ENCODE data around the gene TSNAX.
"Not testable (repeated sequence)": the region's sequence is repeated elsewhere in the genome, so short reads cannot be mapped to it uniquely, and the experiment has no call there.

TSNAX gene, protein sequence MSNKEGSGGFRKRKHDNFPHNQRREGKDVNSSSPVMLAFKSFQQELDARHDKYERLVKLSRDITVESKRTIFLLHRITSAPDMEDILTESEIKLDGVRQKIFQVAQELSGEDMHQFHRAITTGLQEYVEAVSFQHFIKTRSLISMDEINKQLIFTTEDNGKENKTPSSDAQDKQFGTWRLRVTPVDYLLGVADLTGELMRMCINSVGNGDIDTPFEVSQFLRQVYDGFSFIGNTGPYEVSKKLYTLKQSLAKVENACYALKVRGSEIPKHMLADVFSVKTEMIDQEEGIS

DNA sequence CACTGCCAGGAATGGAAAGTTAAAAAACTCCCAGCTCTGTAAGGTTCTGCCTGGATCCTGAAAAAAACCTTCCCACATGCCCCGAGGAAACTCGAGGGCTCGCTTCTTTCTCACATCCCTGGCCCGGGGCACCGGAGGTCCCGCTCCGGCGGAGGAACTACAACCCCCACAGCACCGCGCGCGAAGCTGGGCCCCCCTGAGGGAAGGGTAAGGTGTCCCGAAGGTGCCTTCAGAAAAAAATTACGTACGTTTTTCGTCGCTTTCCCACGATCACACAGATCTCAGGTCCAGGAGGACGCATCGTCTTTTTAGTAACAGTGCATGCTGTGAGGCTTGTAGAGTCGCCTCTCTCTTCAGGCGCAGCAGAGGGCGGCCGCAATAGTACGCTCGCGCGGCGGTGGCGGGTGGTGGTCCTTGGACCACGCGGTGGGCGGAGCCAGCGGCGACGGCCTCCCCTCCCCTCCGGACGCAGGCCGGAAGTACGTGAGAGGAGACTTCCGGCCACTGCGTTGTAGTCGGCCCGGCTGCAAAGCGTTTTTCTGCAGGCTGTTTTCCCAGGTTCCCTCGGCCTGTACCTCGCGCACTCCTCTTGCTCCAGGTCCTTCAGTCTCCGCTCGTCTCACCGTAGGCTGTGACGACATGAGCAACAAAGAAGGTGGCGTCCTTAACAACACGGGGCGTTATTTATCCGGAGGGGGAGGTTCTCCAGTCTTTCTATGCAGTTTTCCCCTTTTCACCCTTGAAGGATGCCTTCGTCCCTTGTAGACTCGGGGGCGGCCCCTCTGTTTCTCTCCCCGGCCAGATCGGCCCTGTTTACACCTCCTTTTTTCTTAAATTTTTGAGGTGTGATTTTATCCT, at the start of gene TSNAX:
TSS of gene TSNAX (plus strand) at position 498 of the 858 bp plus-strand sequence. CDS start at position 640, 142 bp downstream.
- DNase-seq, result peak; percentile 94

DNA sequence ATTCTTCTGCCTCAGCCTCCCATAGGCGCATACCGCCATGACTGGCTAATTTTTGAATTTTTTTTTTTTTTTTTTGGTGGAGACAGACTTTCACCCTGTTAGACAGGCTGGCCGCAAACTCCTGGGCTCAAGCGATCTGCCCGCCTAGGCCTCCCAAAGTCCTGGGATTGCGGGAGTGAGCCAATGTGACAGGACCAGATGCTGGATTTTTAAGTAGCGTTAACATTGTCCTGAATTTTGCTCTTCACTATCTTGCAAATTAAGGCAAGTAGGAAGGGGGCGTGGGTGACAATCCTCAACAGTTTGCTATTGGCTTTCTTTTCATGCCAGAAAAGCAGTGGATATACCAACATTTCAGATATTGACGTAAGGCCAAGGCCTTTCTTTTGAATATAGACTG, 49.7 kb upstream of the TSNAX start:
- no peak for DNase-seq

DNA sequence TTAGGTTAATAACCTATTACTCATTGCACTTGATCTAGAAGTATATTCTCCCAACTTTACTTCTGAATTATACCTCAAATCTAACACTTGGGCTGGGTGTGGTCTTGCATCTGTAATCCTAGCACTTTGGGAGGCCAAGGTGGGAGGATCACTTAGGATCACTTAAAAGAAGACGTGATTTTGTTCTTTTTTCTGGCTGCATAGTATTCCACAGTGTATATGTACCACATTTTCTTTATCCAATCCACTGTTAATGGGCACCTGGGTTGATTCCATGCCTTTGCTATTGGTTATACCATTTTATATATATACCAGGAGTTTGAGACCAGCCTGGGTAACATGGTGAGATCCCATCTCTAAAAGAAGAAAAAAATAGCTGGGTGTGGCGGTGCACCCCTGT, 48.5 kb upstream of the TSNAX start:
- no peak for DNase-seq

DNA sequence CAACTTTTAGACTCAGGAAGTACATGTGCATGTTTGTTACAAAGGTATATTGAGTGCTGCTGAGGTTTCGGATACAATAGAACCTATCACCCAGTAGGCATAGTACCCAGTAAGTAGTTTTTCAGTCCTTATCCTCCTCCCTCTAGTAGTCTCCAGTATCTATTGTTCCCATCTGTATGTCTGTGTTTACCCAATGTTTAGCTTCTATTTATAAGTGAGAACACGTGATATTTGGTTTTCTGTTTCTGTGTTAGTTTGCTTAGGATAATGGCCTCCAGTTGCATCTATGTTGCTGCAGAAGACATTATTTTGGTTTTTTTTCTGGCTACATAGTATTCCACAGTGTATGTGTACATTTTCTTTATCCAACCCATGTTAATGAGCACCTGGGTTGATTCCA, 47.2 kb upstream of the TSNAX start:
- DNase-seq, result no peak

DNA sequence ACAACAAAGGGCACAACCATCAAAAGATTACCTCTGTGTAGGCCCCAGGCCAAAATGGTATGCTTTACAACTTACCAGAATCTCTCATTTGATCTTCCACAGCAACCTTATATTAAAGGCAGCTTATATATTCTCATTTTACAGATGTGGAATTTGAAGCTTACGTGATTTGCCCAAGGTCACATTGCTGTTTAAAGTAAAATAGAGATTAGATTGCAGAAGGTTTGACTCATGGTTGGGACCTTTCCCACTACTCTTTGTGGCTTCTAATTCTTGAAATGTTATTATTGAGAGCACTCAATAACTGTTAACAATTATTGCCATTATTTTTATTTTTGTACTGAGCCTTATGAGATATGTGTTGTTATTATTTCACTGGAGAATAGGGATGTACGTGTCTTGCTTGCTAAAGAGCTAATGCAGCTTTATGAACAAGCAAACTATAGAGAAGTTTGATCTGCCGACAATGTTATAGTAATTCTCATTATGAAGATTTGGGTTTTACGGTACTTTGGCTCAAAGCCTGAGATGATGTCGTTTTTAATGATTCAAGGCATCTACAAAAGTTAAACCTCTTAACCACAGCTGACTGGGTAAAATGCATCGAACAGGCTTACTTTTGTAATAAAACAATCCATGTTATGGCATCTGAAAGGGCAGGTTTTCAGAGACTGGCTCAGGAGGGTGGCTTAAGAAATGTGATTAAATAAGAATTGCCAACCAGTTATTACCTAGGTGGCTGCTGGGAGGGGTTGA, 43.3 kb upstream of the TSNAX start:
- DNase-seq, result no peak

DNA sequence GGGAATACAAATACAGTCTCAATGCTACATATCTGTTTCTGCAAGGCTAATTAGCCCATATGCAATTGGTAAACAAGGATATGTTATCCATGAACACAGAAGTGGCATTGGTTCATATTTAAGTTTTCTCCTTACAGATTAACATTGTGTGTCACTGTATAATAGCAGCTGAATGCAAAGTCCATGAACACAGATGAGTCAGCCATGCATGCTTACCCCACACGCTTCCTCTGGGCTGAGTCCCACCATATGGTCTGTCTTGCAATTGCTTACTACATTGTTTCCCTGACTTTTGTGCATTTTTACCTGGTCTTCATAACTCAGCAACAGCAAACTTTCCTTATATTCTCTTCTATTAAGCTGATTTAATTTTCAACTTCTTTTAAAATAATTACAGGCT, 41.5 kb upstream of the TSNAX start:
- no peak for DNase-seq

DNA sequence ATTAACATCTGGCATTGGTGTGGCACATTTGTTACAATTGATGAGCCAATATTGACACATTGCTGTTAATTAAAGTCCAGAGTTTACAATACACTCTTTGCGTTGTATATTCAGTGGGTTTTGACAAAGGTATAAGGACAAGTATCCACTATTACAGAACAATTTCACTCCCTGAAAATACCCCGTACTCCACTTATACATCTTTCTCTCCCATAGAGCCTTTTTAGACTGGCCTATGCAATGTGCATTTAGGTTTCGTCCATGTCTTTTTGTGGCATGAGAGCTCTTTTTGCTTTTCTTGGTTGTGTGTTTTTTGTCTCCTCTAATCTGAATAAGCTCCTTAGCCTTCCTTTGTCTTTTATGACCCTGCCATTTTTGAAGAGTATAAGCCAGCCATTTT, 40.6 kb upstream of the TSNAX start:
- DNase-seq, result no peak

DNA sequence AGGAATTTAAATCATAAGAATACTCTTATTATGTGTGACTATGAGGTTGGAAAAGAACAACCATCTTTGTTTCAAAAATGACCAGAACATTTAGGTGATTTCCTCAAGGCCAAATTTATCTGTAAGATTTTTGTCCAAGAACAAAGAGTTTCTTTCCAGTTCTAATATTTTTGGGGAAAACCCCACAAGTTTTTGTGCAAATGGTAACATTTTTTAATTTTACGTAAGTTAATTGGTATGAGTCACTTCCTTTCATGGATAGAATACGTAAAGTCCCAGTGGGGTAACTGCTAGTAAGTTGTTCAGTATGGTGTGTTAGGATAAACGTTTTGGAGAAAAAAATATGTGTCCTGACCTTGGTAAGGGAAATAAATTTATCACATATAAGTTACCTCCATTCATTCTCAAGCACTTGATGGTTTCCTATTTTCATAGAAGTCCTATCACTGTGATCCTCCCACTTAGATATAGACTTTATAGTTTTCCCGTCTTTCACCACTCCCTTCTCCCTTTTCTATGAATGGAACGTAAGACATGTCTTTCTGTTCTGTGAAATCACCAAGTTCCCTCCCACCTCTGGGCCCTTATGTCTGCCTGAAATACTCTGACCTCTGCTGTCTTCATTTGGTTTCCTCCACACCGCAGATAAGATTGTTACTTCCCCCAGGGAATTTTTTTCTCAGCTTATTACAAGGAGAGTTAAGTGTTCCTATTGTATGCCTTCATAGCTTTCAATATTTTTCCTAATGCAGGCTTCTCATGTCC, 34.9 kb upstream of the TSNAX start:
- DNase-seq, result no peak

DNA sequence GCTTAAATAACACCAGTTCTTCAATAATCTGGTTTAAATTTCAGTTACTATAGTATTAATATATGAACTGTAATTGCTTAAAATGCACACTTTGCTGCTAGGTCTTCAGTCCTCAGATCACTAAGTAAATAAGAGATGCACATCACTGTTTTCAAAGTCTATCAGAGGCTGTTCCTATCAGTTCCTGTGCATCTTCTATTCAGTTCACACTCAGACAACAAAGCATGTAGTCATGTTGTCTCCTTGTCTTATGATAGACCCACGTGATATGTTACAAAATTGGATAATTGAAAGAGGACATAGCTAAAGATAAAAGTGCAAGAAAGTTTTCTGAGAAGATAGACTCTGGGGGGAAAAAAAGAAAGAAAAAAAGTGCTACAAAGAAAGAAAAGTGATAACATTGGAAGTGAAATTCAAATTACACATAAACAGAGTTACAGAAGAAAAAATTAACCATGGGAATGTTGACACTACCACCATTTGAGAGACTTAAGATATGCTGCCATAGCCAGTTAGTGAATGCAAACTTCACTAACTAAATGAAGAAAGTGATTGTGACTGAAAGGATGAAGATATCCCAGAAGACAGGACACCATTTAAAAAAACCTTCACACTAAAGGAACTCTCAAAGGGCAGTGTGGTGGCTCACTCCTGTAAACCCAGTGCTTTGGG, 33.9 kb upstream of the TSNAX start:
- no peak for DNase-seq

DNA sequence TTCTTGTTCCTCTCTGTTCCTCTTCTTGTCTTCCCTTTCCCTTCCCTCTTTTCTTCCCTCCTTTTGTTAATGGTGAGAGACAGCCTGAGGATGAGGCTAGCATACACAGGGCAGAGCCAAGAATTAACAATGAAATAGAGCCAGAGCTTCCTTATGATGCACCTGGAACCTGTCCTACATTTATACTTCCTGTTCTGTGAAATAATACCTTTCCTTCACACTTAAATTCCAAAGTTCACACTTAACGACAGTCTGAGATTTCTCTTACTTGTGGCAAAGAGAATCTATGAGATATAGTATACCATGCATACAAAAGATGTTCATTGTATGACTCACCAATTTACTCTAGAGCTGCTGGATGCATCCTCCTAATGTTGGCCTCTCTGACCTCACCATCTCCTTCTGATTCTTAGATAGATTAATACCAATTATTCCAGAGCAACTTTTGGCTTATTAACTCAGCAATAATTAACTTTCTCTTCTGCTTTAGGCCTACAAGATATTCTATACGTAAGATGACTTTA, 30.8 kb upstream of the TSNAX start:
- DNase-seq, result no peak

DNA sequence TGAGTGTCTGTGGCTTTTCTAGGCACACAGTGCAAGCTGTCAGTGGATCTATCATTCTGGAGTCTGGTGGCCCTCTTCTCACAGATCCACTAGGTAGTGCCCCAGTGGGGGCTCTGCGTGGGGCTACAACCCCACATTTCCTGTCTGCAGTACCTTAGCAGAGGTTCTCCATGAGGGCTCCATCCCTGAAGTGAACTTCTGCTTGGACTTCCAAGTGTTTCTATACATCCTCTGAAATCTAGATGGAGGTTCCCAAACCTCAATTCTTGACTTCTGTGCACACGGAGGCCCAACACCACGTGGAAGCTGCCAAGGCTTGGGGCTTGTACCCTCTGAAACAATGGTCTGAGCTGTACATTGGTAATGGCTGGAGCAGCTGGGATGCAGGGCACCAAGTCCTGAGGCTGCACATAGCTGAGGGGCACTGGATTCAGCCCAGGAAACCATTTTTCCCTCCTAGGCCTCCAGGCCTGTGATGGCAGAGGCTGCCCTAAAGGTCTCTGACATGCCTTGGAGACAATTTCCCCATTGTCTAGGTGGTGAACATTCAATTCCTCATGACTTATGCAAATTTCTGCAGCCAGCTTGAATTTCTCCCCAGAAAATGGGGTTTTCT, 29.2 kb upstream of the TSNAX start:
- no peak for DNase-seq

DNA sequence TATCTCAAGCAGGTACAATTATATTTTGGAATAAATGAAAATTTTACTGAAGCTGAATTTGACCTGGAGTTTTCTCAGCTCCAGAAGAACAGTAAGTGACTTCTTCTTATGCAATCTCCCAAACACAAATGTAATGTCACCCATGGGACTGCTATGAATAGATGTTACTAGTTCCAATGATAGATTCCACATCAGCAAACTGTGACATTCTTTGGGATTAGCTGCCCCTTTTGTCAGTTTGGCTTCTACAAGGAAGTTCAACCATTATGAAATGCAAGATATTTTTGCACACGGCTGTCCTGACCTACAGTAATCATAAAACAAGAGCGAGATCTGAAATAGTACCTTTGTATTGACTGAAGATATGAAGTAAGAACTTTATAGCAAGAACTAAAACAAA, 27.8 kb upstream of the TSNAX start:
- DNase-seq, result no peak

DNA sequence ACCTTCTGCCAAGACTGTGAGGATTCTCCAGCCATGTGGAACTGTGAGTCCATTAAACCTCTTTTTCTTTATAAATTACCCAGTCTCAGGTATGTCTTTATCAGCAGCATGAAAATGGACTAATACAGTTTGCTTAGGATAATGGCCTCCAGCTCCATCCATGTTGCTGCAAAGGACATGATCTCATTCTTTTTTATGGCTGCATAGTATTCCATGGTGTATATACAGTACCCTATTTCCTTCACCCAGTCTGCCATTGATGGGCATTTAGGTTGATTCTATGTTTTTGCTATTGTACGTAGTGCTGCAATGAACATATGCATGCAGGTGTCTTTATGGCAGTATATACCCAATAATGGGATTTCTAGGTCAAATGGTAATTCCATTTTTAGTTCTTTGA, 25.3 kb upstream of the TSNAX start:
- DNase-seq, result not testable (repeated sequence)

DNA sequence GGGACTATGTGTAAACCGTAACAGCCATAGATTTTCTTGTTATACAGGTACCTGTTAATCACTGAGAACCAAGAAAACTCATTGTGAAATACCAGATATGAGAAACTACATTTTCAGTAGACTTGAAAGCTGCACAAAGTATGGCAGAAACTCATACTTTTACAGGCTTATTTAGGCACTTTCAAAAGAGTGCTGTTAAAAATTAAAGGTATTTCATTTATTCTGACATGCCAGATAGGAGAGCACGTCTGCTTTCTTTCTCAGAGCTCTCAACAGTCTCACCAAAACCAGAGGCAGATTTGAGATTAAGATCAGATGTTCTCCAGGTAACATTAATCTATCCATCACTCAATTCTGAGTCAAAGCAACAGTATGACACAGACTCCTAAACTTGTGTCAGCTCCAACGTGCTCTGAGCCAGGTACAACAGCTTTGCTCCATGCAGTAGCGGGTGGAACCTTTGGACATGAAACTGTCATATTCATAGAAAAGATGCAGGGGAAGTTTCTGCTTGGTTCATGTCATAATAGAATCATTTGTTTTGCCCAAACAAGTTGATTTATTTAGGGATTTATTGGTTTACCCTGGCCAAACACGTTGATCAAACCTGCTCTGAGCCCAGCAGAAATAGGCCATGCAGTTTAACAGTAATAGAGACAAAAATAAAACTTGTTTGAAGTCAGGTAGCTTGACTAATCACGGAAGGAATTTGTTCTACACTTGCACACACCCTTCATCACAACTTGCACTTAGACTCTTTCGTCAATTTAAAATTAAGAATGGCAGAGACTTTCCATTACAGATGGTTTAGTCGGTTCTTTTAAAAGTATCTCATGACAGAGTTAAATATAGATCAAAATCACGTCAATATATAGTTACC, 20.8 kb upstream of the TSNAX start:
- no peak for DNase-seq

DNA sequence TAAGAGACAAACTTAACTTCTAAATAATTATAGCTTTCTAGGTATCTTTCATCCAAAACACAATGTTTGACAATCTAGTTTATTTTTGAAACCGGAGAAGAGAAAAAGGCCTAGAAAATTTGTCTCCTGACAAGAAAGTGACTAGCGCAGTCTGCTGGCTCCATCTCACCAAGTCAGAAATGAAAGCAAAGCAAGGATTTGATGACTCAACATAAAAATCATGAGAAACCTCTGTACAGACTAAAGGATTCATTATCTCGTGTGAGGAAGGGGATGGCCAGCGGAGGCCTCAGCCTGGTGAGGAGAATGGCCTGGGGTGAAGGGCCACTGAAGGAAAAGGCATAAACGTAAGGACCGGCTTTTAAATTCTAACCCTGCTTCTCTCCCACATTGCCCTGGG, 20.0 kb upstream of the TSNAX start:
- DNase-seq, result no peak

DNA sequence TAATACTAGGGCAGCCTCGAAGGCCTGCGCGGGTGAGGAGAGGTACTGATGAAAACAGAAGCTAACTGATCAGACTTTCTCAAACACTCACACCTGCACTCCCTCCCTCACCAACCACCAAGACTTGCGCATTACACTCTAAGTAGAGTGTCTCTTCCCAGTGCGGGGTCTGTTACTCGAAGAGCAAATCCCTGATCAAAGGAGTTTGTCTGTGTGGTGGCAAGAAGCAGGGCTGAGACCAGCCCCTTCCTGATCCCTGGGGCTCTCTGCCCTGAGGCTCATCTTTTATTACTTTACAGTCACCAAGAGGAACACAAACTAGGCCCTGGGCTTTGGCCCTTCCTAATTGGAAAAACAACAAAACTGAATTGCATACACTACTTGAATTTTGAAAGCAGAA, 19.5 kb upstream of the TSNAX start:
- DNase-seq, result no peak

DNA sequence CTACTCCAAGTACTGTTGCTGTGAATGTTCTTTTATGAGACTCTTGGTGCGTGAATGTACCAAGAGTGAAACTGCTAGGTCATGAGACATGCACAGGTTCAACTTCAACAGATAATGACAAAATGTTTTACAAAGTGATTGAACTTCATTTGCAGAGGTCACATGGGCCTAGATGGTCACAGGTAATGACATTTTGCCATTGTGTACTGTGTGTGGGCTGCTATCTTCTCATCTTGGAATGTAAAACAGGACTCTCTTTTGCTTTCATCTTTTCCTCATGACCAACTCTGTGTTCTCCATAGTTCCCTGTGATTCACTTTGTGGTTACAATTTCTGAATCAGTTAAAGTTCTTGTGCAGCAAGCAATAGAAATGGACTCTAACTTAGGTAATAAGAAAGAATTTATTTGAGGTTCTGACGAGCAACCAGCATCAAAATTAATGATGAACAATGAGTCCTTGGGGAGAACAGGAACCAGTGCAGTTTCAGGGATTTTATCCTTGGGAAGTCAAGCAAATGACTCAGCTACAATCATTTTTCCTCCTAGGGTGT, 16.2 kb upstream of the TSNAX start:
- DNase-seq, result no peak

DNA sequence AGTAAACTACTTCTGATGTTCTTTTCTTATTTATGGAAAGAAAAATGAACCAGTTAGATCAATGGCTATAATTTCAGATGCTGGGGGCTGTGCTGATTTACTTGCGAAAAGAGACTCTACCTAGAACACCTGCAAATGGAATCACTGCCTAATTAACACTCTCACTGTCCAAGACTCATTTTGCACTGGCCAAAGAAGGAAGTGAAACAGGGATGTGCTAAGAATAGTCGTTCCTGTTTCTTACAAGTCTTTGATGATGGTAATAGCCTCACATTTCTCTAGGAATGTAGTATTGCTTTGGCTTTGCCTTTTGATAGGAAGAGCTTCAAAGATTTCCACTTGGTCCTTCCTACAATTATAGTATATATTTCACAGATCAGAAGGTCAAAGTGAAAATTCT, 12.7 kb upstream of the TSNAX start:
- no peak for DNase-seq

DNA sequence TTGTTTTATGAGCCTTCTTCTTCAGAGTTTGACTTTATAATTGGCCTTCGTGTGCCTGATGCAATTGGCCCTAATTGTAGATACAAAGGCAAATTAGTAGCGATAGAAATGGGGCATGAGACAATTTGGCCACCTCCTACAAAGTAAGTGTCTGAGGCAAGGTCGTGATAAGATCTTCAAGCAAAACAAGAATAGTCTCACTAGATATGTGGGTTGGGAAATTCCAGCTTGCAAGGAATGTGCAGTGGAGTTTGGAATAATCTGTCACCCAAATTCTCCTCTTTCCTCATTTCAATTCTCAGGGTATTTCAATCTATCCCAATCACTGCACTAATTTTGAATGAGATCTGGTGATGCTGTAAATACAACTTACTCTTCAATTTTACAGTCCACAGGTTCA, 11.4 kb upstream of the TSNAX start:
- DNase-seq, result no peak

DNA sequence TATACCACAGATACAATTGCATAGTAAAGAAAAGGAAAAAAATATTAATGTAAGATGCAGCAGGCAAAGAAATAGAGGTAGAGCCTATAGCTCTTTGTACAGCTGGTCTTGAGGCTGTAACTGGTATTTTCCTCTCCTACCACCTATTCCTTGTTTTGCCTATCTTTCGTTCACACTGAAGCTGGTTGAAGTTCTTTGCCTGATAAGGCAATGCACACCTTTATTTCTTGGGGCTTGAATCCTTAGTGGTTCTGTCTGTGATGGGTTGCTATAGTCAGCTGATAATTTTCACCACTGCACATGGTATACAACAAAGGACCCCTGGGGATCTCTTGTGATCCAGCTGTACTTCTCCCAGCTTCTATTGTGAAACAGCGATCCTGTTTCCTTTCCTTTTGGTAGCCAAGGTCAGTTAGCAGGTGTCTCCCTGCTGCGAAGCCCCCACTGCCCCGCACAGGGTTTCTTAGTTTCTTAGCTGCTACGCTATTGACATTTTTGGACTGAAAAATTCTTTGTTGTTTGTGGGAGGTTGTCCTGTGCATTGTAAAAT, 9.9 kb upstream of the TSNAX start:
- no peak for DNase-seq

Data from activated T-cell treated with anti-CD3 and anti-CD28 coated beads, Interleukin-2, amount 50 U/mL, for 48 hours (primary cell).